GM18520 (cell line): ENCODE data around the gene STK11IP.
A peak's percentile ranks its signal among the peaks of the same experiment; 100 is the strongest.

Experiments used
- ATAC-seq: cut with Tn5 transposase; IDR thresholded peaks from one replicate; pipeline ENCODE4 v1.9.1; 2021; ENCODE audit not compliant: unreplicated experiment

The STK11IP gene, protein sequence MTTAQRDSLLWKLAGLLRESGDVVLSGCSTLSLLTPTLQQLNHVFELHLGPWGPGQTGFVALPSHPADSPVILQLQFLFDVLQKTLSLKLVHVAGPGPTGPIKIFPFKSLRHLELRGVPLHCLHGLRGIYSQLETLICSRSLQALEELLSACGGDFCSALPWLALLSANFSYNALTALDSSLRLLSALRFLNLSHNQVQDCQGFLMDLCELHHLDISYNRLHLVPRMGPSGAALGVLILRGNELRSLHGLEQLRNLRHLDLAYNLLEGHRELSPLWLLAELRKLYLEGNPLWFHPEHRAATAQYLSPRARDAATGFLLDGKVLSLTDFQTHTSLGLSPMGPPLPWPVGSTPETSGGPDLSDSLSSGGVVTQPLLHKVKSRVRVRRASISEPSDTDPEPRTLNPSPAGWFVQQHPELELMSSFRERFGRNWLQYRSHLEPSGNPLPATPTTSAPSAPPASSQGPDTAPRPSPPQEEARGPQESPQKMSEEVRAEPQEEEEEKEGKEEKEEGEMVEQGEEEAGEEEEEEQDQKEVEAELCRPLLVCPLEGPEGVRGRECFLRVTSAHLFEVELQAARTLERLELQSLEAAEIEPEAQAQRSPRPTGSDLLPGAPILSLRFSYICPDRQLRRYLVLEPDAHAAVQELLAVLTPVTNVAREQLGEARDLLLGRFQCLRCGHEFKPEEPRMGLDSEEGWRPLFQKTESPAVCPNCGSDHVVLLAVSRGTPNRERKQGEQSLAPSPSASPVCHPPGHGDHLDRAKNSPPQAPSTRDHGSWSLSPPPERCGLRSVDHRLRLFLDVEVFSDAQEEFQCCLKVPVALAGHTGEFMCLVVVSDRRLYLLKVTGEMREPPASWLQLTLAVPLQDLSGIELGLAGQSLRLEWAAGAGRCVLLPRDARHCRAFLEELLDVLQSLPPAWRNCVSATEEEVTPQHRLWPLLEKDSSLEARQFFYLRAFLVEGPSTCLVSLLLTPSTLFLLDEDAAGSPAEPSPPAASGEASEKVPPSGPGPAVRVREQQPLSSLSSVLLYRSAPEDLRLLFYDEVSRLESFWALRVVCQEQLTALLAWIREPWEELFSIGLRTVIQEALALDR

DNA sequence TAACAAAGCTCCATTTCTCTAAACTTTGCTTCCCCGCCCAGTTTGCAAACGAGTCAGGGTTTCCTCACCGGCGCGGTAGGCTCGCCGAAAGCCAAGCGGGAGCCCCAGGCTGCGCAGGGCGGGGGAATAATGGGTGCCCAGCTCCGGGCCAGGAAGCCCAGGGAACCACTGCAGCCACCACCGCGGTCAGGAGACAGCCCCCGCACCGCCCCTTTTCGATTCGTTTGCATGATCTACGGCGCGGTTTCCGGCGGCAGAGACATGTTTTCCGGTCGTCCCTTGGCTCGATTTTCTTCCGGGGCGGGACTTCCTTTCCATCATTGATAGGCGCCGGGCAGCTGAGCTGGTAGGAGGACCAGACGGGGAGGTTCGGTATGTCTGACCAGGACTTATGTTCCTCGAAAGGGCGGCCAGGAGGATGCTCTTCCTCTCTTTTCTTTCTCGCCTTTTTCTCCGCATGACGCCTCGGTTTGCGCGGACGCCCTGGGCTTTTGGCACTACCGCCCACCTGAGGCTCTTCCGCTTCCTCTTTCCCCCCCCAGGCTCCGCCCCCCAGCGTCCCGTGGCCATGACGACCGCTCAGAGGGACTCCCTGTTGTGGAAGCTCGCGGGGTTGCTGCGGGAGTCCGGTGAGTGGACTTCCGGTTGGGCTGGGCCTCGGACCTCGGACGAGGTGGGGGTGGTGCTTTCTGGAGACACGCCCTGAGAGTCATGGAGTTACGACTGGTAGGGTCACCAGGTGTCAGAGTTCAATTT, at the start of gene STK11IP:
TSS of gene STK11IP (plus strand) at position 306 of the 756 bp plus-strand sequence. CDS start at position 569, 263 bp downstream.
- ATAC-seq: peak; percentile 79

DNA sequence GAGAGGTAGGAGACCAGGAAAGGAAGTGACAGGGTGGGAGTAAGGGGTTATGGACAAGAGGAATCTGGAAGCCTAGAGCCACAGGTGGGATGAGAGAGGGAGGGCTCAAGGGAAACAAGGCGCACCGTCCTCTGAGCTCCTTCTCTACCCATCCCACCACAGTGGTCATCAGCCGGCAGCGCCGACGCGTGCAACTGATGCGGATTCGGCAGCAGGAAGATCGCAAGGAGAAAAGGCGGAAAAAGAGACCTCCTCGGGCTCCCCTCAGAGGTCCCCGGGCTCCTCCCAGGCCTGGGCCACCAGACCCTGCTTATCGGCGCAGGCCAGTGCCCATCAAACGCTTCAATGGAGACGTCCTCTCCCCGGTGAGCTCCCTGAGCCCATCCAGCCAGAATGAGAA, 48.7 kb upstream of the STK11IP start:
- ATAC-seq: no peak

DNA sequence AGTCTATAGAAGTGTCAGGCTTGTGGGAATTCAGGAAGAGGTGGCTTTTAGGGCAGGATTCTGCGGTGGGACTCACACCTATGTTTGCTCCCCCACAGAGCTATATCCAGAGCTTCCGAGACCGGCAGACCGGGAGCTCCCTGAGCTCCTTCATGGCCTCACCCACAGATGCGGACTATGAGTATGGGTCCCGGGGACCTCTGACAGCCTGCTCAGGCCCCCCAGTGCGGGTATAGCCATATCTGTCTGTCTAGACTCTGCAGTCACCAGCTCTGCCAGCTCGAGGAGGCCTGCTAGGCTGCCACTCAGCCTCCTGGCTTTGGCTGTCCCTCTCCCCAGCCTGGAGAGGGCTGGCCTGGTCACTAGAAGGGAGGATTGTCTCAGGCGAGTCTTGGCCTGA, 48.0 kb upstream of the STK11IP start:
- ATAC-seq: no peak

GRCh38 chr2:219551441-219552381, 45.9 kb upstream of the STK11IP start:
- no peak for ATAC-seq

DNA sequence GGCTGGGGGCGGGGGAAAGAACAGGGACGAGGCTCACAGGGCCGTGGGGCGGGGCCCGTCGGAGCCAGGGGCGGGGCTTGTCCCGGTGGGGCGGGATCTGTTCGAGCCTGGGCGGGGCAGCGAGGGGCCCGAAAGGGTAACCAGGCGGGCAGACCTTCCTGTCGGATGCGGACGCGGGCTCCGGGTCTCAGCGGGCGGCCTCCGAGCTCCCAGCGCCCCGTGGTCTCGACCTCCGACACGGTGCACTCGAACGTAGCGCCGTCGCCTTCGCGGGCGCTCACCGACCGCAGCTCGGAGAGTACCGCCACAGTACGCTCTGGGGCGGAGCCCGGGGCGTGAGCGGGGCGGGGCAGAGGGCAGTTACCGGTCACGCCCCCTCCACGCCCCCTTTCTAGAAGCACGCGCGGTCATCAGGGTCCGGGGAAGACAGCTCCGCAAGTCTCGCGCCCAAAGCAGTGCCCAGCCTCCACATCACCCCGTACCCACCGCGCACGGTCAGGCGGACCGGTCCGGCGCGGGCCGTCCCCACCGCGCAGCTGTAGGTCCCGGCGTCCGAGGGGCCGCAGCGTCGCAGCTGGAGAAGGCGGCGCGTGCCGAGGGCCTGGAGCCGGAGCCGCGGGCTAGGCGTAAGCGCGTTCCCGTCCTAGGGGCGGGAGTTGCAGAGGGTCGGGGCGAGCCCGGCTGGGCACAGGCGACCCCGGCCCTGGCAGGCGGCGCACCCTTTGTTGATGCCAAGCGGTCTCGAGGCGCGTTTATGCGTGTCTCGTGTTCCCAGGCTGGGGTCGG, 45.1 kb upstream of the STK11IP start:
- peak; percentile 73 for ATAC-seq

- no peak for ATAC-seq
Observed at GRCh38 chr2:219553168-219553417, 44.6 kb upstream of the STK11IP start.

DNA sequence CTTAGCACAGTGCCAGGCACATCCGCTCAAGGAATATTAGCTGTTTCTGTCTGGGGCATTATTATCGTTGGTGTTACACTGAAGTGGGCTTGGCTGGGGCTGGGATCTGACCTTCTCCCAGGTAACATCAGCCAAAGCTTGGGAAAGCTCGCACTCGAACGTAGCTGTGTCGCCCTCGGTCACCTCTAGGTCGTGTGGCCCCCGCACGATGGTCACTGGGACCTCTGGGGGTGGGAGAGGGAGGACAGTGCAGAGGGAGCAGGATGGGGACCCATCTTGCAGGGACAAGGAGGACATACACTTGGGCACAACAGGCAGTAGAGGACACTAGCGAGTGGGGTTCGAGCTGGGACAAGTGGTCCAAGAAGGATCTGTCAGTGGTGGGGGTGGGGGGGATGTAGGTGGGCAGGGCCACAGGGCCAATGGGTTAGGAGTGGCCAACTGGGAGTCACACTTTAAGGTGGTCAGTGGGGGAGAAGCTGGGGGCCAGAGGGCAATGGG, 44.1 kb upstream of the STK11IP start:
- ATAC-seq: no peak

DNA sequence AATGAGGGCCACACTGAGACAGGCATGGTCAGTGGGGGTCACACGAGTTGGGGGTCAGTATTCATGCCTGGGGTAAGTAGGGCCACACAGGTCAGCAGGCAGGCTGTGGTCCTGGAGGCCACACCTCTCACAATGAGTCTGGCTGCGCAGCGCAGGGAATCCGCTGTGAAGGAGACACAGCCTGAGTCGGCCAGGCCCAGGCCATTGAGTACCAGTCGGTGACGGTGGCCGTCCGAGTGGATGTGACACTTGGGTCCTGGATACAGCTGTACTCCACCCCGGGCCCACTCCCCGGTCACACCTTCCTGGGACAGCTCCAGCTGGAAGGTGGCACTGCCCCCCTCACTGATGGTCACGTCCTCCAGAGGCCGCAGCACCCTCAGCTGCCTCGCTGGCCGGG, 43.3 kb upstream of the STK11IP start:
- no peak for ATAC-seq

DNA sequence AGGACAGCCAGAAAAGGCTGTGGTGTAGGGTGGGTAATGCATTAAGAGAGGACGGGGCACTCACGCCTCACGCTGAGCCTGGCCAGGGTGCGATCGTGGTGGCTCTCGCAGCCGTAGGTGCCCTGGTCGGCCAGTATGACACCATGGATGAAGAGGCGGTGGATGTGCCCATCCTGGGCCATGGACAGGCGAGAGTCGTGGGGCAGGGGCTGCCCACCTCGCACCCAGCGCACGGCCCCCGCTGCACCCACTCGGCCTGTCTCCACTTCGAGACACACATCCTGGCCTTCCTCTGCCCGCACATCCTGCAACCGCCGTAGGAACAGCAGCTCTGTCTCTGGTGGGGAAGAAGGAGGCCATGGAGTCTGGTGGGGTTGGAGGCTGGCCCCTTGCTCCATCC, 41.7 kb upstream of the STK11IP start:
- ATAC-seq: no peak

- no peak for ATAC-seq
Observed at GRCh38 chr2:219556413-219556812, 41.2 kb upstream of the STK11IP start.

DNA sequence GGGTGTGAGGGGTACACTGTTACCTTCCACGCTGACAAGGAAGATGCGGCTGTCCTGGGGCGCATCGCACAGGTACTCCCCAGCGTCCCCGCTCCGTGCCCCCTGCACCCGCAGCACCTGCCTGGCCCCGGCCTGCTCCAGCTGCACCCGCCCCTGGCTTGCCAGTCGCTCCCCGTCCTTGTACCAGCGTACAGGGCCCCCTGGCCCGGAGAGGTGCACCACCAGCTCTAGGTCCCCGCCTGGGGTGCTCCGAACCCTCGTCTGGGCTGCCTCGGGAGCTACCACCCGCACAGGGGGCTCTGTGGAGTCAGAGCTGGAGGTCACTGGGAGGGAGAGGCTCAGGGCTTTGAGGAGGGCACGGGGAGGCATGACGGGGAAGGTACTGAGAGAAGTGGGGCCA, 40.3 kb upstream of the STK11IP start:
- no peak for ATAC-seq

DNA sequence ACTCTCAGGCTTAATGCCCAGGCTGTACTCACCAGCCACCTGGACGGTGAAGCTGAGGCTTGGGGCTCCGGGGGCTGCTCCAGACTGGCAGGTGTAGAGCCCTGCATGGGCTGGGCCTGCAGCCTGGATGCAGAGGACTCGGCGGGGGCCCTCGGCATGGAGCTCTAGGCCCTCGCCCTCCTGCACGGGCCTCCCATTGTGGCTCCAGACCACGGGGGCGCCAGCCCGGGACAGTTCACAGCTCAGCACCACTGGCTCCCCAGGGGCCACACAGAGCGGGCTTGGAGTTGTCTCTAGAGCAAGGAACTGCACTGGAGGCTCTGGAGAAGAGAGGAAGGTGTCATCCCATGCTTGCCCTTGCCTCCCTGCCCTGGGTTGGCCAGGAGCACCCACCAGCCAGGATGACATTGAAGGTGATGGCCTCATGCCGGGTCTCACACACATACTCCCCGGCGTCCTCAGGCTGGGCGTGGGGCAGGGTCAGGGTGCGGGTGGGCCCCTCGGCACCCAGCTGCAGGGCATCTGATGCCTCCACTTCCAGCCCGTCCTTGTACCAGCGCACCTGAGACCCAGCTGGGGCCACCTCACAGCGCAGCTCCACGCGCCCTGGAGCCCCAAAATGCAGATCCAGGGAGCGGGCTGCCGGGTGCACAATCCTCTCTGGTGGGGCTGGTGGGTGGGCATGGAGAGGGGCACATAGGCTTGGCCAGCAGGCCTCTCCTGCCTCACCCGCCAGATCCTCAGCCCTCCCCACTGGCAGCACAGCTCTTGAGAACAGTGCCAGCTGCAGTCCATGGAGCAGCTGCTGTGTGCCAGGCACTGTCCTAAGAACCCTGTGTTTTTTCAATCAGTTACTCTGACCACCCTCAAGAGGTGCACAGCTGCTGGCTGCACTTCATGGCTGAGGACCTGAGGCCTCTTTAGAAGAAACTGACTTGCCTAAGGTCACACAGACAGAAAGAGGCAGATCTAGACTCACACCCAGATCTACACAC, 39.6 kb upstream of the STK11IP start:
- no peak for ATAC-seq

DNA sequence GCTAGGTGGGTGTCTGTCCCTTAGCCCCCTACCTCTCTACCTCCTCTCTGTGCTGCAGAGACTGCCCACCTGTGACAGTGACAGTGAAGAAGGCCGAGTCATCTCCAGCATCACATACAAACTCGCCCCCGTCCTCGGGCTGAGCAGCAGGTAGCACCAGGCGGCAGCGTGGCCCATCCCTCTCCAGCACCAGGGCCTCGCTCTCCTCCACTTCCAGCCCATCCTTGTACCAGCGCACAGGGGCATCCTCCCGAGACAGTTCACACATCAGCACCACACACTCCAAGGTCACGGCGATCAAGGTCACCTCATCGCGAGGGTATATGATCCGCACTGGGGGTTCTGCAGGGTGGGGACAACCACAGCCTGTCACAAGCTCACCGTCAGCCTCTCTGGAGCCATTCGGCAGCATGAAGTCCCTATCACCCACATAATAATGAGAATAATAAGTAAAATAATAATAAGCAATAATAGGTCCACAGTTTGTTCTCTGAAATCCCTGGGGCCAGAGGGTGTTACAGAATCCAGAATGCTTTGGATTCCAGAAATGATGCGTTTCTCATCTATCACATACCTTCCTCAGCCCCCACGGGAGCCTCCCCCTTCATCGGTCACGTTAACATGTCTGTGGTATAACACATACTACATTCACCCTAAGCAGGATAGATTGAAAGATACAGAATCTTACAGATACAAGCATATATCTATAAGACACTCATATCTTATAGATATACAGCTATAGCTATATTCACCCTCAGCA, 38.3 kb upstream of the STK11IP start:
- ATAC-seq: no peak

GRCh38 chr2:219560037-219560892, 37.4 kb upstream of the STK11IP start:
- no peak for ATAC-seq

GRCh38 chr2:219560893-219561178, 36.8 kb upstream of the STK11IP start:
- ATAC-seq: no peak
